Ishikawa (cell line): ENCODE results near the gene BHMT.

Source experiments
- CEBPB ChIP-seq: IDR thresholded peaks from 2 replicates; pipeline ENCODE4 v1.6.1; 2012
- CREB1 ChIP-seq: IDR thresholded peaks from 2 replicates; pipeline ENCODE4 v1.6.1; 2012; ENCODE audit warnings: low read depth
- EGR1 ChIP-seq: IDR thresholded peaks from 2 replicates; pipeline ENCODE4 v1.6.1; 2012
- EP300 ChIP-seq: IDR thresholded peaks from 2 replicates; pipeline ENCODE4 v1.6.1; 2012; ENCODE audit warnings: borderline replicate concordance
- FOXM1 ChIP-seq: IDR thresholded peaks from 2 replicates; pipeline ENCODE4 v1.6.1; 2012; ENCODE audit warnings: low read depth, borderline replicate concordance
- RAD21 ChIP-seq: IDR thresholded peaks from 2 replicates; pipeline ENCODE4 v1.6.1; 2012; ENCODE audit warnings: low read depth
- TAF1 ChIP-seq: IDR thresholded peaks from 2 replicates; pipeline ENCODE4 v1.6.1; 2012; ENCODE audit warnings: low read depth, mild to moderate bottlenecking
- TEAD4 ChIP-seq: IDR thresholded peaks from 2 replicates; pipeline ENCODE4 v1.6.1; 2012
- USF1 ChIP-seq: IDR thresholded peaks from 2 replicates; pipeline ENCODE4 v1.6.1; 2012
- YY1 ChIP-seq: IDR thresholded peaks from 2 replicates; pipeline ENCODE4 v1.6.1; 2012; ENCODE audit warnings: low read depth
- TF ChIP-seq, protein P1 (sequence below): IDR thresholded peaks from 2 replicates; pipeline ENCODE4 v1.6.1; 2012

- no peak for TF ChIP-seq RAD21
- no peak for TF ChIP-seq CEBPB
- TF ChIP-seq EP300, result no peak
- TF ChIP-seq TEAD4, result no peak
- no peak for TF ChIP-seq USF1
- no peak for TF ChIP-seq TAF1
- TF ChIP-seq, protein P1, sequence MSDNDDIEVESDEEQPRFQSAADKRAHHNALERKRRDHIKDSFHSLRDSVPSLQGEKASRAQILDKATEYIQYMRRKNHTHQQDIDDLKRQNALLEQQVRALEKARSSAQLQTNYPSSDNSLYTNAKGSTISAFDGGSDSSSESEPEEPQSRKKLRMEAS, result no peak
- TF ChIP-seq EGR1, result no peak
- TF ChIP-seq CREB1, result no peak
- TF ChIP-seq YY1, result no peak
- TF ChIP-seq FOXM1, result no peak
Measured at GRCh38 chr5:79091064-79091463, 20.5 kb upstream of the BHMT start.
